ENCODE results near the gene GABRB1. TPM values are rescaled to one million over a fixed set of nuclear protein-coding genes. Genes with fewer than 3 reads are reported as not detected.
A peak's percentile ranks its signal among the peaks of the same experiment; 100 is the strongest.

The GABRB1 gene
- polyA plus RNA-seq (ENCODE audit: insufficient read length in 12 of 12) = under 1 TPM in 2 of 12 donors, not detected in 10; 0.10 to 0.70 TPM
- long read RNA-seq, donor 1, partial matches to known transcripts = 0 of 1 reads
- long read RNA-seq, donor 1, other reads (novel, unspliced or antisense) = 0 of 1 reads
- long read RNA-seq, donor 2 = 0 reads
- long read RNA-seq, donor 3 = 0 reads
- long read RNA-seq, donor 4 = 0 reads
- long read RNA-seq, donor 5 = 0 reads
- long read RNA-seq, donor 6 = 0 reads
- long read RNA-seq, donor 7 = 0 reads
- long read RNA-seq, donor 8 = 0 reads
- long read RNA-seq, donor 9 = 0 reads
- long read RNA-seq, donor 10 = 0 reads
- long read RNA-seq, donor 11 = 0 reads

- peak; percentile 25 for DNase-seq
Measured at GRCh38 chr4:47031011-47031678, at the start of gene GABRB1. GABRB1 (plus strand) TSS chr4:47031567.

- no peak for DNase-seq
Measured at GRCh38 chr4:46984781-46985180, 46.6 kb upstream of the GABRB1 start.

DNA sequence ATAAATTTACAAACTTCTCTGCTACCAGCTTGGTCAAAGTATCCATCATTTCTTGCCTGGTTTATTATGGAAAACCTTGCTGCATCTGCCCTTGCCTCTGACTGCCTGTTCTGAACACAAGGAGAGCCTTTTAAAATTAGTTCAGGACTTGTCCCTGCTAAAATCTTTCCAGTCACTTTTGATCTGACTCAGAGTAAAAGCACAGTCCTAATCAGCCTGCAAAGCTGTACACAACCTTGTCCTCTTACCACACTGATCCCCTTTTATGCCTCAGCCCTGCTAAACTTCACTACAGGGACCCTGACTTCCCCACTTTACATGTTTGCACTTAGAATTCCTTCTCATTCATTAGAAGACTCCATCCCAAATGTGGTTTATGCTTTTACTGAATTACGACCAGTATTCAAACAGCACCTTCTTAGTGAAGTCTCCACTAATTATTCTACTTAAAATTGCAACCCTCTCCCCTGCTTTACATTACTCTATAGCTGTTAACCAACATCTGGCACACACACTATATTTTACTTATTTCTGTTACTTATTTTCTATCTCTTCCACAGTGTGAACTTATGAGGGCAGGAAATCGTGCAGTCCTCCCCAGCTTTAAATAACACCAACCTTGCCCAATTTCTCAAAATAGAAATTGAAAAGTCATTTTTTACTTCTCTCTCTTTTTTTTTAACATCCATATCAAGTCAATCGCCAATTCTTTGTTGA is 44.3 kb upstream of the GABRB1 start:
- no peak for DNase-seq

DNA sequence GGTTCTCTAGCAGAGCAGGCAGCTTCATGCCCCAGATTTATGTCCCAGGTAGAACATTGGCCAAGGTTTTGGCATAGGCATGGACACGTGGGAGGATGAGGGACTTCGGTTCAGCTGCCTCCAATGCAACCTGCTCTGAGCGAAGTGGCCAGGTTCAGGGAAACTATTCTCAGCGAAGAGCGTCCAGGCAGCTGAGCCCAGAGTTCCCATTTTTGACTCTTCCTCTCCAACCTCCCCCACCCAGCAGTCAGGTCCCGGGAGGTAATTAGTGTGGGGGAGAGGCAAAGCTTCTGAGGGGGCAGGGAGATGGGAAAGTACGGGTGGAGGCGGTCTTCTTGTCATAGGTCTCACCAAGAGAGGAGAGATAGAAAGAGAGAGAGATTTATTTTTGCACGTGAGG is 39.0 kb upstream of the GABRB1 start:
- no peak for DNase-seq

GRCh38 chr4:46993075-46994006 is 38.0 kb upstream of the GABRB1 start, which contains the start of gene GABRA4:
GABRA4 (minus strand) TSS chr4:46993581; CDS start chr4:46993424, 157 bp downstream.
- no peak for DNase-seq

DNA sequence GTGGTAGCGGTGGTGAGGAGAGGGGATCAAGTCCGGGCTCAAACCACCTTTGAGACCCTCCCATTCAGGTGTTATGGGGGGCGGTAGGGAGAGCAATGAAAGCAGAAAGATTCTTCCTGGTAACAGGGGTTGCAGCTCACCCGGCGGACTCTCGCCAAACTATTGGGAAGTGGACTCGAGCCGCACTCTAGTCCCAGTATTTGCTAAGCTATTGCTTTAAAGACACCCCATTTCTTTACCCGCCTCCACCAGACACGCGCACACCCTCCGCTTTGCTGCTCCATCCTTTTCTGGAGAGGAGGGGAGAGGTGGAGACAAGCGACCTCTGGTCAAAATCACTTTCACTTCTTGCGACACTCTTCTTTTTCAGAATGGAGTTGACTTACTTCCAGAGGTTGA is 37.4 kb upstream of the GABRB1 start:
- no peak for DNase-seq

DNA sequence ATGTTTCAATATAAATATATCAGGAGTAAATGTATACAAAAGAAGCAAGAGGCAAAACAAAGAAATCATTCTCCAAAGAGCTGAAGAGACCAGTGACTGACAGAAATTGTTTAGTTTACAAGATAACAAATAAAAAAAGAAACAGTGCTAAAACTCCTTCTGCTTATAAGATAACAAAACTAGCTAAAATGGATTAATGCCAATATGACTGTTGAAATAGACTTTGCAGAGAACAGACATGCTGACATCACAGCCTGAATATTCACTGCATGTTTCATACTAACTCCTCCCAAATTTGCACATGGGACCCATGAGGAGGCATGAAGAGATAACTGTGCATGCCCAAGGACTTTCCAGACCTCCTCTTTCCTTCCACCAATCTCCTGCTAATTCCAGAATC is 31.8 kb upstream of the GABRB1 start:
- no peak for DNase-seq

DNA sequence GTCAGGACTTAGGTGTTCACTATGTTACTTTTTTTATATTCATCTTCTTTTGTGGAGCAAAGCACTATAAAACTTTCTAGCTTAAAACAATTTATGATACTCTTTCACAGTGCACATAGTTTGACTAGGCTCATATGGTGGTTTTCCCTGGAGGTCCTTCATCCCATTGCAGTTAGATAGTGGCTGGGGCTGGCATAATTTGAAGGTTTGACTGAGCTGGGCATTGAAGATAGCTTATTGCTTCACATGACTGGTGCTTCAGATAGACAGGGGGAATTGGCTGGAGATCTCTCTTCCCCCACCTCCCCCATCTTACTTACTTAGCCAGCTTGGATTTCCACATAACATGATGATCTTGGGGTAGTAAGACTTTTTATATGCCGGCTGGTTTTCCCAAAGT is 31.0 kb upstream of the GABRB1 start:
- no peak for DNase-seq

GRCh38 chr4:47002580-47002979 is 28.8 kb upstream of the GABRB1 start:
- DNase-seq = no peak

GRCh38 chr4:47010347-47010911 is 20.9 kb upstream of the GABRB1 start:
- DNase-seq = no peak

DNA sequence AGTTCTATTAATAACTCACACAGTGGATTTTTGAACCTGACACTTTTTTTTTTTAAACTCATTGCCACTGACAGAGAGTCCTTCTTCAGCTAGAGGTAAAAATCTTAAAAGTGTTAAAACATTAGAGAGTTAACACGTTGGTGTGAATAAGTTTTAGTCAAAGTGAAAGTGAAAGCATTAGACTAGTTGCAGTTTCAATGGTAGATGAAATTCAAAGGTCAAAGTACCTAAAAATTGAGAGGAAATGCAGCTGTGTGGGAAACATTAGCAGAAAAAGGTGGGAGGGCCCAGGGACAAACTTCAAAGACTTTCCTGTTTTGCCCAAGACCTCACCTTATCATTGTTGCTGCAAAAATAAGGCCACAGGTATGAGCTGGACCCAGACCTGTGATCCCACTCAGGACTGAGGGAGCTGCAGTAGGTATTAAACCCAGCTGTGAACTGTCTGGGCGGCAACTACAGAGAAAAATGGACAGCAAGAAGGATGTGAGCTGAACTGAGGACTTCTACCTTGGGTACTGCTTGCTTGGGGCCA is 20.4 kb upstream of the GABRB1 start:
- no peak for DNase-seq

GRCh38 chr4:47012676-47013075 is 18.7 kb upstream of the GABRB1 start:
- no peak for DNase-seq

DNA sequence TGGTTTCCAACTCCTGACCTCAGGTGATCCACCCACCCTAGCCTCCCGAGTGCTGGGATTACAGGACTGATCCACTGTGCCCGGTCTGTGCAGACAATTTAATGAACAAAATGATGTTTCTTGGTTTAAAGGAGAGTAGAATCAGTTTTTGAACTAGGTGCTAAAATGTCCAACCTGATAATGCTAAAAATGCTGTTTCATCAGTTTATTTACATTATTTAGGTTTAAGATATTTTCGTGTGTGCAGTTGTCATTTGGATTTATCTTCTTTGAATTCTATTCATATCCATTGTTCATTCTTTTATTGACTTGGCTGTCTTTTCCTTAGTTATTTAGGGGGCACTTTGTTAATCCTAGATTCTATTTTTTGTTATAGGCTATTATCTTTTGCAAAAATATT is 18.0 kb upstream of the GABRB1 start:
- no peak for DNase-seq

DNA sequence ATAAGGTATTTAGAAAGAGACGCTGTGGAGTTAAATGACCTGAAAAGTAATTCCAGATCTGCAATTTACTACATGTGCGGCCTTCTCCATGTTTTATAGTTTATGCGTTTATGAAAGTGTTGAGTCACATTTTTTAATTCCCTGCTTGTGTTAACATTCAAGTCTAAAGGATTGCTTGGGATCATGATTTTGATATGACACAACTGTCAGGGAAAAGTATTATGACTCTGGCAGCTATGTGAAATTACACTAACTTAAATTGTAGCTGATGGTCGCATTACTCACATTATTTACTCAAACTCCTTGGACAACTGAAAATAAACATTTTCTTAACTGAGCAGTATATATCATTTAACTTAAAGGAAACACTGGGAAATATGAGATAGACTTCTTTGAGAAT is 14.3 kb upstream of the GABRB1 start:
- DNase-seq = no peak

DNA sequence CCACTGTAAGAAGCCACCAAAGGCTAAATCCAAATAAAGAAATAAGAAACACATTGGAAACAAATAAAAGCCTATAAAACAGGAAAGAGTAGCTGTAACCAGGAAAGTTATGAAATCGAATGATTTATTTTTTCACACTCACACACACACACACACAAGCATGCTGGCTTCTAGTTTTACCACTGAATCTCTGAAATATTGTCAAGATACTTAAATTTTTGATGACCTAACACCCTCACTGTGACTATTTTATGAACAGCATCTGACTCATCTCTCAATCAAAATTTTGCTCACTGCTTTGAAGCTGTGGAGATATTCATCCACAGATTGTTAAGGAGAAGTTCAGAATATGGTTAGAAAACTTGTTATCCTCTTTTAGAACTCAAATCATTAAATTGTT is 13.9 kb upstream of the GABRB1 start:
- DNase-seq = no peak

- no peak for DNase-seq
Measured at GRCh38 chr4:47031751-47032404, 511 bp downstream of the GABRB1 start.

DNA sequence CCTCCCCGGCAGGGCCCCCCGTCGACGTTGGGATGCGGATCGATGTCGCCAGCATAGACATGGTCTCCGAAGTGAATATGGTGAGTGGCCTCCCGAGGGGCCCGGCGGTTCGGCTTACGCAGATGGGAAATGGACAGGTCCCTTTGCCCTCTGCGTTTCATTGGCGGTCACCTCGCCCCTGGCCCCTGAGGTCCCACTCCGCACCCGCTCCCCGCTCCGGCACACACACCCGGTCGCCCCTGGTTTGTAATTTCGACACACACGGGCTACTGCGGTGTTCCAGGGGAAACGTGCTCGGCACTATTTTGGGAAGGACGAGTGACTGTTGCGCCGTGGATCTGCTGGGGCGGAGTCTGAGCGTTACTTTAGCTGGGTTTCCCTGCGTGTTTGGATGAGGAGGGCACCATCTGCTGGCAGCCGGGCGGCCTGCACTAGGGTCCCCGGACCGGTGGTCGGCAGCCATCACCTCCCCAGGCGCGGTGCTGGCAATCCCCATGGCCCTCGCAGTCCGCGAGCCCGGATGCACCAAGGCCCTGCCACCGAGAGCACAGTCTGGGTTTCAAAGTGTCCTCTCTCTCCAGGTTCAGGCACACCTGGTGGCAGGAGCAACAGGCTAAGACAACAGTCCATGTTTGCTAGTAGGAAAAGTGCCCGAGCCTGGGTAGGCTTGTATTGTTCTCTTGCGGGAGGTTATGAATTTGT is 1.2 kb downstream of the GABRB1 start:
- peak; percentile 31 for DNase-seq

DNA sequence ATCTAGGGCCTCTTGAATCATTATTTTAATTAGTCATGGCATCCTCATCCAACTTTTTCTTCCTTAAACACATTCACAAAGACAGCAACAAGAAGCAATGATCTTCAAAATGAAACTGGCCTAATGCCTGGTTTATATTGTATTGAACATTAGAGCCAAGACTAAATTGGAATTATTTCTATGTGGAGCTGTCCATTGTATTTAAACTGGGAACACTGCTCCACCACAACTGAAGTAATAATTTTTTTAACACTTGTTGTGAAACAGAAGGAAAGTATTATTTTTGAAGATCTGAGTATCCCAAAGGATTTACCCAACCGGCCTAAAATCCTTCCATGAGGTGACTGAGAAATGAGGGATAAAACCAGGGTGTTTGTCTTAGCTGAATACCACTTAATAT is 6.9 kb downstream of the GABRB1 start:
- DNase-seq = no peak

DNA sequence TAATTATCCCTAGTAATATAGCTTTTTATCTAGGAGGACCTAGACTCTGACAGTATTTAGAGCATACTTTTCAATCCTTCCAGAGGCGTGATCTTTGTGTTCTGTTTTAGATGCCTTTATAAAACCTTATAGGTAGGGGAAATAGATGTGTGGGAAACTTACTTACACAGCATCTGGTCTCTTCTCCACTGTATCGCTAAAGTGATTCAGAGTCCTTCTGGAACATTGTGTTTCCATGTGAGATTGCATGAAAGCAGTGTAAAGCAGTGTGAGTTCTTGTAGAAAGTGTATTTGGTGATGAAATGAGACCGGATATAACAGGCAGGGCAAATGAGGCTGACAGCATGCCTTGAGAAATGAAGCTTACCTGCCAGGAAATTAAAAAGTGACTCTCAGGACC is 9.5 kb downstream of the GABRB1 start:
- DNase-seq = no peak

DNA sequence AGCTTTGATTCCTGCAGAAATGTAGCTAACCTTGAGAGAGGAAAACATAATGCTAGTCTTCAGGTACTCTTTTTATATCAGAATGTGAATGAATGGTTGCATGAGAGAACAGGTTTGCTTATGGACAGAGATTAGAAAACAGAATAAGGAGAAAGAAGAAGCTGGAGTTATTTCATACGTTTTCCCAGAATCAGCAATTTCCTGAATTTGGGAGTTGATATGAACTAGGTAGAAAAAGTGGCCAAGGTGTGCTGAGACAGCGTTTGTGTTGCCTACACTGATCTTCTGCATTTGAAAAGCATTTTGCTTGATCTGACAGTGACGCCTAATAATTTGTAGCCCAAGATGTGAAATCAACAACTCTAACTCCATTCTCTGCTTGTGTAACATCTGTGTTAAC is 12.5 kb downstream of the GABRB1 start:
- no peak for DNase-seq

Data from muscle of arm (tissue), 14 donors.